A673 (cell line): Measurements from ENCODE around the gene SAFB2. TPM values are rescaled to one million over a fixed set of nuclear protein-coding genes. Genes with fewer than 3 reads are reported as not detected.

Experiments
- BruUV-seq: library from RNA; stranded (reverse); fragments of 400-500 nt; replicated peaks from 2 replicates; lab custom pipeline; 2021; lab: Mats Ljungman, UMichigan
- CTCF ChIA-PET: fragments of 300-600 bp; sonication (Branson Sonifier 250); formaldehyde crosslinking; loops from one replicate; lab custom pipeline; 2022; ENCODE audit warnings: antibody characterized with exemption; lab: Charles Lee
- POLR2A ChIA-PET: fragments of 300-600 bp; sonication (Branson Sonifier 250); formaldehyde crosslinking; loops from one replicate; lab custom pipeline; 2022; ENCODE audit warnings: antibody characterized with exemption; ENCODE audit not compliant: low non-redundant PET; lab: Charles Lee
- DNase-seq: peaks from one replicate; pipeline ENCODE4 v3.0.0-alpha.2; 2015; ENCODE audit warnings: low spot score
- H3K27ac ChIP-seq: fragments of 200-600 bp; sonication (generic); 2 replicates; pipeline ENCODE4 v1.5.1; 2016; ENCODE audit warnings: mixed run types, low read depth, mild to moderate bottlenecking, mixed read lengths, antibody characterized with exemption, low read length; ENCODE audit not compliant: poor library complexity, severe bottlenecking
- H3K27me3 ChIP-seq: fragments of 200-600 bp; sonication (generic); replicated peaks from 2 replicates; pipeline ENCODE4 v1.6.1; 2017; ENCODE audit warnings: mixed run types, low read depth, mild to moderate bottlenecking, mixed read lengths, antibody characterized with exemption, low read length; ENCODE audit not compliant: insufficient read depth, poor library complexity
- H3K36me3 ChIP-seq: fragments of 200-600 bp; sonication (generic); 2 replicates; pipeline ENCODE4 v1.6.1; 2016; ENCODE audit warnings: mixed run types, mild to moderate bottlenecking, mixed read lengths, antibody characterized with exemption, low read length; ENCODE audit not compliant: insufficient read depth, poor library complexity, severe bottlenecking
- H3K4me1 ChIP-seq: fragments of 200-600 bp; sonication (generic); 2 replicates; pipeline ENCODE4 v1.6.1; 2017; ENCODE audit warnings: mixed run types, mild to moderate bottlenecking, mixed read lengths, antibody characterized with exemption, low read length; ENCODE audit not compliant: insufficient read depth, poor library complexity, severe bottlenecking
- H3K4me3 ChIP-seq: fragments of 200-600 bp; sonication (generic); 2 replicates; pipeline ENCODE4 v1.5.1; 2016; ENCODE audit warnings: low read depth, mixed run types, mild to moderate bottlenecking, mixed read lengths, low read length; ENCODE audit not compliant: poor library complexity, severe bottlenecking
- H3K9me3 ChIP-seq: fragments of 200-600 bp; sonication (generic); 2 replicates; pipeline ENCODE4 v1.6.1; 2016; ENCODE audit warnings: mixed run types, low read depth, mild to moderate bottlenecking, mixed read lengths, antibody characterized with exemption, low read length; ENCODE audit not compliant: poor library complexity, severe bottlenecking
- CTCF ChIP-seq: fragments of 300-800, 200-600 bp; sonication (generic); conservative IDR thresholded peaks from 2 replicates; pipeline ENCODE4 v1.5.1; 2017; ENCODE audit warnings: low read depth, mild to moderate bottlenecking, antibody characterized with exemption, low read length, moderate library complexity, mixed read lengths
- EZH2 ChIP-seq: fragments of 200-600 bp; sonication (generic); IDR thresholded peaks from 2 replicates; pipeline ENCODE4 v1.6.1; 2017; ENCODE audit warnings: borderline replicate concordance, low read depth, mild to moderate bottlenecking, mixed read lengths, antibody characterized with exemption, low read length; ENCODE audit not compliant: poor library complexity, severe bottlenecking
- intact Hi-C: fragments of 100-400 bp; cut with micrococcal nuclease; formaldehyde crosslinking; loops from one replicate; pipeline ENCODE4 v1.10.0; 2022; ENCODE audit not compliant: unreplicated experiment
- total RNA-seq: library from RNA; stranded (reverse); gene quantifications from 2 replicates; pipeline ENCODE4 v1.2.3, GENCODE V29; 2021

The SAFB2 gene
- total RNA-seq, 1 experiment from 2014 or later, result 153 TPM

DNA sequence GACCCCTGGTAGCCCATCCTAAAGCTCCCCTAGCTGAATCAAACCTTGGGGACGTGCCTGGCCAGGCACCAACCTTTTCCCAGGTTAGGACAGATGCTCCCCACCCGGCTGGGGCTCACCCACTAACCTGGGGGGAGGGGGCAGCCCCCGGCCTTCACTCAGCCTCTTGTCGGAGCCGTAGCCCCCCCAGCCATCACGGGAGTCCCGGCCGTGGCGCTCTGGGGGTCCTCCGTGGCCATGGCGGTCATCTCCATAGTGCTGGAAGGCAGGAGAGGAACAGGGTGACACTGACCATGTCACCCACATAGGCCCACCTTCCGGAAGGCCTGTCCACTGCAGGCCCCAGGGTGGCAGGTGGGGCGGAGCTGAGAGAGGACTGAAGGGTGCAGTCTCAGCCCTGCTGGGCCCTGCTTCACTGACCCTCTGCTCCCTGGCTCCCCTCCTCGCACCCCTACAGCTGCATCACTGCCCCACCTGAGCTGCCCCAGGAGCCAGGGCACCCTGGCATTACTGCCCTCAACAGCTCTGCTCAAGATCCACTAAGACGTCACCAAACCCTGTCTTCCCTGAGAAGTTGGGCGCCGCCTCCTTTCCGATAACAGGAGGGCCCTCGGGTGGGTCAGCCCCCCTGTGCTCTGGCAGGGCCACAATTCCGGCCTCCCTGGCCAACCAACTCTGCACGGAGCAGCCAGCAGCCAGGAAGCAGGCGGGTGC, 32.3 kb downstream of the SAFB2 start:
- peaks cover 43% of the 10 kb centered on the region for H3K4me1 ChIP-seq
- no peak overlapping the region for H3K4me3 ChIP-seq
- no TSS peak for BruUV-seq
- H3K27ac ChIP-seq, result no peak overlapping the region
- no peak for DNase-seq
- ChIA-PET CTCF (no interaction called here), POLR2A (no interaction called here)
- no peaks in the 10 kb centered on the region for H3K27me3 ChIP-seq
- H3K36me3 ChIP-seq, result peaks cover 84% of the 10 kb centered on the region
- no peaks in the 10 kb centered on the region for H3K9me3 ChIP-seq
- intact Hi-C loops, result no loop called here
- TF ChIP-seq CTCF (no peak), EZH2 (no peak)

DNA sequence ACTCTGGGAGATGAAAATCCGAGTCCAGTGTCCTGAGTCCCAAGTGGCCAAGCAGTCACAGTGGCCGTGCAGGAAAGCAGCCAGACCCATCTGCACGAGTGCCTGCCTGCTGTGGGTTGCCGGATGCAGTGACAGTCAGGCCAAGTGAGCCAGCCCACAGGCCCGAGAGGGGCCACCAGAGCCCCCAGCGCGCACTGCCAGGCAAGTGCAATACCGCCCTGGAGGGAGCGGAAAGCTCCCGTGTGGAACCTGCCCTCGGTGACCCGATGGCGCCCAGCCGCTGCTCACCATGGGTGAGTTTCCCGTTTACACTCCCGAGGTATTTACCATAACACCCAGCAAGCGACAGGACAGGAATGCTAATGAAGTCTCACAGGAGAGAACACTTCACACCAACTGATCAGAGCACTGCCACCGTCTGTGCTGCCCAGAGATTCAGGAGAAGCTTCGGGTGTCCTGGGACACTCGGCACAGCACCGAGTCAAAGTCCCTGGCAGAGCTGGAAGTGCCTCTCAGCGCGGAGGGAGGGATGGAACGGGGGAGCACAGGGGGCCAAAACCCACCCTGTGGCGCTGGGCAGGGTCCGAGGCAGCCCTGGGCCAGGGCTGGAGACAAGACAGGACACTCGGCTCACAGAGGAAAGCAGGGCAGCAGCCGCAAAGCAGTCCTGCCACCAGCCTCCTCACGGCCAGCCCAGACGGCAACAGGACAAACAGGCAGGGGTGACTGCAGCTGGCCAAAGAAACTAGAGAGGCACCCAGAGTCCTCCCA, 33.5 kb downstream of the SAFB2 start:
- Histone ChIP-seq H3K27ac (peak overlapping the region; percentile 33), H3K27me3 (no peaks in the 10 kb centered on the region), H3K4me1 (peaks cover 39% of the 10 kb centered on the region), H3K36me3 (peaks cover 72% of the 10 kb centered on the region), H3K4me3 (no peak overlapping the region), H3K9me3 (no peaks in the 10 kb centered on the region)
- BruUV-seq, result no TSS peak
- POLR2A ChIA-PET, result no interaction called here
- DNase-seq, result no peak
- no peak for TF ChIP-seq CTCF
- TF ChIP-seq EZH2, result no peak
- CTCF ChIA-PET, result no interaction called here
- intact Hi-C loops, result no loop called here

GRCh38 chr19:5588441-5588840, 34.1 kb downstream of the SAFB2 start:
- peak; percentile 55 for DNase-seq
- CTCF ChIA-PET, result interaction anchor here (0.6 kb wide), 1 partner anchor 101 kb away, joined by 3 read pairs; no protein-coding TSS in a partner anchor

More at GRCh38 chr19:5588441-5588840, 34.1 kb downstream of the SAFB2 start:
- no TSS peak for BruUV-seq
- intact Hi-C loops, result no loop called here
- H3K4me1 ChIP-seq, result peaks cover 32% of the 10 kb centered on the region
- peaks cover 70% of the 10 kb centered on the region for H3K36me3 ChIP-seq
- H3K4me3 ChIP-seq, result no peak overlapping the region
- H3K27me3 ChIP-seq, result no peaks in the 10 kb centered on the region
- peak overlapping the region; percentile 33 for H3K27ac ChIP-seq
- POLR2A ChIA-PET, result no interaction called here
- TF ChIP-seq CTCF (no peak), EZH2 (no peak)
- H3K9me3 ChIP-seq, result no peaks in the 10 kb centered on the region
